ENCODE data around the gene RHBDD1. TPM values are rescaled to one million over a fixed set of nuclear protein-coding genes. Genes with fewer than 3 reads are reported as not detected.
"Not testable (repeated sequence)": the region's sequence is repeated elsewhere in the genome, so short reads cannot be mapped to it uniquely, and the experiment has no call there.

RHBDD1 gene
- total RNA-seq, 1 donor from 2014 or later: 90.2 TPM

DNA sequence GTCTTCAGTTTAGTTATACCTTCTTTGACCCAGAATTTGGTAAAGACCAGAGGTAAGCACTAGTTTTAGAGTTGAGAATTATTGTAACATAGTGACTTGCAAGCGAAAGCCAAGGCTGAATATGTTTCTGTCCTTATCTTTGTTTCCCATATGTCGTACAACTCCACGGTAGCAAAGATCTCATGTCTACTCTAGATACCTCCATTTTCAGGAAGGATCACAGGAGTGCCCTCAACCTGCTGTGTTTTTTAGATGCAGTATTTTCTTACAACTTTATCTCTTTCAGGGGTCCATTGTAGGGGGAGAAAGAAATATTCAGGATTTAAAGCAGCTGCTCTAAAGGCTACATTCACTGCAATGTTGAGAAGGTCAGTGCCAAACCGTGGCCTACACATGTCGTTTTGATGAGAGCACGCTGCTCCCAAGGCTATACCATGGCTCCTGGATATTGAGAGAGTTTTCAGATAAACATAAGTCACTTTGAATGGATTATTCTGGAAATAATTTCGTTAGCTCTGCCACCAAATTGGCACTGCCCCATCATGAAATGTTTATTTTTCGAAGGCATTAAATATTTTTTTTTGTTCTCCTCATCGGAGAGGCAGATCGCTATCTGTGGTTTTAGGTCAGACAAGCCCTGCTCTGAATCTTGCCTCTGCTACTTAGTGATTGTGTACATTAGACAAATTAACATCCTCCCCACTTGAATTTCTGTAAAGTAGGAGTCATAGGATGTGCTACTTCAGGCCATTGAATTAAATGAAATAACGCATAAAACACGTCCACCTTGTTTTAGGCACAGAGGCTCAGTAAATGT is 2.1 kb downstream of the RHBDD1 start:
- peak overlapping the region; percentile 90 for H3K4me3 Mint-ChIP-seq
- peaks cover 88% of the 10 kb centered on the region for H3K4me1 Mint-ChIP-seq
- no peaks in the 10 kb centered on the region for H3K9me3 Mint-ChIP-seq
- ChIA-PET POLR2A (interaction anchor here (0.5 to 1.6 kb wide), 3 partner anchors 38 to 1837 kb away, joined by 3 to 8 read pairs (median 5); partner anchors contain the start of gene IRS1), CTCF (interaction anchor here (1.1 kb wide), 1 partner anchor 148 kb away, joined by 3 read pairs; no protein-coding TSS in a partner anchor)
- peaks cover 41% of the 10 kb centered on the region for H3K36me3 Mint-ChIP-seq (ENCODE audit: low read depth)
- H3K27ac Mint-ChIP-seq: peak overlapping the region; percentile 97
- no peaks in the 10 kb centered on the region for H3K27me3 Mint-ChIP-seq
- intact Hi-C loops (cut with micrococcal nuclease): loop anchor here (5.0 to 10.0 kb wide), 2 partner anchors 634 to 1893 kb away; partner anchors contain the start of gene AGFG1
- TF ChIP-seq, protein P1, sequence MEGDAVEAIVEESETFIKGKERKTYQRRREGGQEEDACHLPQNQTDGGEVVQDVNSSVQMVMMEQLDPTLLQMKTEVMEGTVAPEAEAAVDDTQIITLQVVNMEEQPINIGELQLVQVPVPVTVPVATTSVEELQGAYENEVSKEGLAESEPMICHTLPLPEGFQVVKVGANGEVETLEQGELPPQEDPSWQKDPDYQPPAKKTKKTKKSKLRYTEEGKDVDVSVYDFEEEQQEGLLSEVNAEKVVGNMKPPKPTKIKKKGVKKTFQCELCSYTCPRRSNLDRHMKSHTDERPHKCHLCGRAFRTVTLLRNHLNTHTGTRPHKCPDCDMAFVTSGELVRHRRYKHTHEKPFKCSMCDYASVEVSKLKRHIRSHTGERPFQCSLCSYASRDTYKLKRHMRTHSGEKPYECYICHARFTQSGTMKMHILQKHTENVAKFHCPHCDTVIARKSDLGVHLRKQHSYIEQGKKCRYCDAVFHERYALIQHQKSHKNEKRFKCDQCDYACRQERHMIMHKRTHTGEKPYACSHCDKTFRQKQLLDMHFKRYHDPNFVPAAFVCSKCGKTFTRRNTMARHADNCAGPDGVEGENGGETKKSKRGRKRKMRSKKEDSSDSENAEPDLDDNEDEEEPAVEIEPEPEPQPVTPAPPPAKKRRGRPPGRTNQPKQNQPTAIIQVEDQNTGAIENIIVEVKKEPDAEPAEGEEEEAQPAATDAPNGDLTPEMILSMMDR (IDR thresholded peaks at IDR 0.05): no peak
- DNase-seq (no peak), ATAC-seq (ENCODE audit: low read depth) (no peak)

DNA sequence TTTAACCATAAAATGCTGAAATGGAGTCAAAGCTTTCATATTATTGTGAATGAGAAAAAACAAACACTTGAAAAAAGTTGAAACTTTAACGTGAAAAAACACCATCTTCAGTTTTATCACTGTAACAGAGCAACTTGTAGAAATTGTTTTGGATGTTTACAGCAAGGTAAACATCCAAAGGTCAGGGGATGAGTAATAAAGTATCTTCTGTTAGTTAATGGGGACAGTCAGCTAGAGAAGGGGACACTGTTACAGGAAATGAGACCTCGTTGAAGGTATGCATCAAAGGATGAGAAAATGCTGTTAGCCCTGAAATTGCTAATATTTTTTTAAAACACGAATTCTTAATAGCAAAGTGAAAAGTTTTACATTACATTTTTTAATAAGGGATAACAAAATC is 2.9 kb downstream of the RHBDD1 start:
- H3K27me3 Mint-ChIP-seq: no peaks in the 10 kb centered on the region
- intact Hi-C loops (cut with micrococcal nuclease): loop anchor here (5.0 to 10.0 kb wide), 2 partner anchors 634 to 1894 kb away; partner anchors contain the start of gene AGFG1
- ATAC-seq (ENCODE audit: low read depth): no peak
- peak overlapping the region; percentile 97 for H3K27ac Mint-ChIP-seq
- peaks cover 90% of the 10 kb centered on the region for H3K4me1 Mint-ChIP-seq
- peak overlapping the region; percentile 57 for H3K4me3 Mint-ChIP-seq
- H3K36me3 Mint-ChIP-seq (ENCODE audit: low read depth): peaks cover 46% of the 10 kb centered on the region
- TF ChIP-seq, protein P1 (IDR thresholded peaks at IDR 0.05): no peak
- H3K9me3 Mint-ChIP-seq: peaks cover 3% of the 10 kb centered on the region
- ChIA-PET POLR2A (interaction anchor here (0.5 to 1.6 kb wide), 6 partner anchors 9 to 1838 kb away, joined by 3 to 8 read pairs (median 4); partner anchors contain the start of gene IRS1), CTCF (no interaction called here)
- no peak for DNase-seq

DNA sequence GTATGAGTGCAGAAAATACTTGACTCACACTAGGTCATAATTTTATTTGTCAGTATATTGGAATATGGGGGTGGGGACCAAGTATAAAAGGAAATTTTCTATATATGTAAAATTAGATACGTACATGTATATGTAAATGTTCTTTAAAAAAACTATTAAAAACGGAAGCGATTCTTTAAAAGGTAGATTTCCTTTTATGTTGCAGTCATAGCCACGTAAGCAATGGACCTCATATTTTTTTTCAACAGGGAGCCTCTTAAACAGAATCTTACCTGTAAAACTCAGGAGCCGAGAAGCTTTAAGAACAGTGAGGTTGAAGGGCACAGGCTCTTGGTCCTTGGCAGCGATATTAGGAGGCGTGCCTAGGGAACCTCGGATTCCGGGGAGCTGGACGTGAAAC is 3.3 kb downstream of the RHBDD1 start:
- CTCF ChIA-PET: interaction anchor here (1.0 kb wide), 1 partner anchor 37 kb away, joined by 4 read pairs; no protein-coding TSS in a partner anchor
- Mint-ChIP-seq H3K4me1 (peaks cover 90% of the 10 kb centered on the region), H3K27ac (peak overlapping the region; percentile 97), H3K36me3 (ENCODE audit: low read depth) (peaks cover 46% of the 10 kb centered on the region), H3K4me3 (peak overlapping the region; percentile 64), H3K9me3 (peaks cover 3% of the 10 kb centered on the region), H3K27me3 (no peaks in the 10 kb centered on the region)
- TF ChIP-seq, protein P1 (IDR thresholded peaks at IDR 0.05): no peak
- DNase-seq: no peak
- POLR2A ChIA-PET: interaction anchor here (0.6 to 1.6 kb wide), 5 partner anchors 9 to 132 kb away, joined by 3 to 8 read pairs (median 3); no protein-coding TSS in a partner anchor
- intact Hi-C loops (cut with micrococcal nuclease): loop anchor here (5.0 to 10.0 kb wide), 2 partner anchors 633 to 1894 kb away; partner anchors contain the start of gene AGFG1
- no peak for ATAC-seq (ENCODE audit: low read depth)

DNA sequence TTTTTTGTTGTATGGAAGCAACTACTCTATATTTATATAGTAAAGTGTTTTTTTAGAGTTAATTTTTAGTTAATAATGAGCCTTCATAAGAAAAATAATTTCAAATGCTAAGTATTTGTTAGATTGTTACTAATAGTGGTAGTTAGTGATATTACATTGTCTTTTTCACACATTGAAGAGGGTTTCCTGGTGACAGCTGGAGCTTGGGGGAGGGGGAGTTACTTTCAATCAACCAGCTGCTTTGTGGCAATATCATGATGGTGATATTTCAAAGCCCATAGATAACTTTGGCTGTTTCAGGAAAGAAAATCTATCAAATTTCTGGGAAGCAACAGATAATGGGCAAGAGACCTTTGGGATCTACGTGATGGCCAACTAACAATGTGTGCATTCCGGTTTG is 4.1 kb downstream of the RHBDD1 start:
- no peak overlapping the region for H3K4me3 Mint-ChIP-seq
- peaks cover 87% of the 10 kb centered on the region for H3K4me1 Mint-ChIP-seq
- TF ChIP-seq, protein P1 (IDR thresholded peaks at IDR 0.05): no peak
- POLR2A ChIA-PET: interaction anchor here (1.1 to 1.6 kb wide), 4 partner anchors 9 to 130 kb away, joined by 3 to 8 read pairs (median 4); no protein-coding TSS in a partner anchor
- intact Hi-C loops (cut with micrococcal nuclease): loop anchor here (5.0 to 10.0 kb wide), 2 partner anchors 632 to 1895 kb away; partner anchors contain the start of gene AGFG1
- H3K36me3 Mint-ChIP-seq (ENCODE audit: low read depth): peaks cover 46% of the 10 kb centered on the region
- peaks cover 3% of the 10 kb centered on the region for H3K9me3 Mint-ChIP-seq
- H3K27ac Mint-ChIP-seq: peak overlapping the region; percentile 97
- DNase-seq (no peak), ATAC-seq (ENCODE audit: low read depth) (no peak)
- CTCF ChIA-PET: interaction anchor here (1.0 kb wide), 1 partner anchor 37 kb away, joined by 4 read pairs; no protein-coding TSS in a partner anchor
- no peaks in the 10 kb centered on the region for H3K27me3 Mint-ChIP-seq

DNA sequence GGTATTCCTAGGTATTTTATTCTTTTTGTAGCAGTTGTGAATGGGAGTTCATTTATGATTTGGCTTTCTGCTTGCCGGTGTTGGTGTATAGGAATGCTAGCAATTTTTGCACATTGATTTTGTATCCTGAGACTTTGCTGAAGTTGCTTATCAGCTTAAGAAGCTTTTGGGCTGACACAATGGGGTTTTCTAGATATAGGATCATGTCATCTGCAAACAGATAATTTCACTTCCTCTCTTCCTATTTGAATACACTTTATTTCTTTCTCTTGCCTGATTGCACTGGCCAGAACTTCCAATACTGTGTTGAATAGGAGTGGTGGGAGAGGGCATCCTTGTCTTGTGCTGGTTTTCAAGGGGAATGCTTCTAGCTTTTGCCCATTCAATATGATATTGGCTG is 7.1 kb downstream of the RHBDD1 start:
- Mint-ChIP-seq H3K27ac (peak overlapping the region; percentile 92), H3K4me1 (peaks cover 85% of the 10 kb centered on the region), H3K4me3 (peak overlapping the region; percentile 70), H3K36me3 (ENCODE audit: low read depth) (peaks cover 37% of the 10 kb centered on the region)
- intact Hi-C loops (cut with micrococcal nuclease): loop anchor here (1.0 to 2.0 kb wide), 2 partner anchors 14 to 62 kb away; no protein-coding TSS in a partner anchor
- CTCF ChIA-PET; ATAC-seq (ENCODE audit: low read depth); H3K27me3 Mint-ChIP-seq; DNase-seq; H3K9me3 Mint-ChIP-seq: not testable (repeated sequence)
- POLR2A ChIA-PET: interaction anchor here (1.5 to 1.8 kb wide), 2 partner anchors 7 to 128 kb away, joined by 3 to 6 read pairs; partner anchors contain the start of gene RHBDD1

Measured in activated B cell treated with CpG ODN at 0.5 μM for 24 hours (primary cell).